GM21529 (cell line): ENCODE data around the gene CCDC191.

Experiments
- ATAC-seq: cut with Tn5 transposase; IDR thresholded peaks from one replicate; pipeline ENCODE4 v1.9.1; 2021; ENCODE audit not compliant: unreplicated experiment

The CCDC191 gene

GRCh38 chr3:113977822-113978221, 78.5 kb downstream of the CCDC191 start:
- ATAC-seq: no peak

GRCh38 chr3:113968986-113969385, 87.3 kb downstream of the CCDC191 start:
- no peak for ATAC-seq

- ATAC-seq: no peak
Measured at GRCh38 chr3:113966172-113966571, 90.2 kb downstream of the CCDC191 start.

- no peak for ATAC-seq
Measured at GRCh38 chr3:113963879-113964278, 92.4 kb downstream of the CCDC191 start.

GRCh38 chr3:113954091-113954685, 102.1 kb downstream of the CCDC191 start:
- no peak for ATAC-seq

GRCh38 chr3:113953677-113954076, 102.6 kb downstream of the CCDC191 start:
- ATAC-seq: no peak

- ATAC-seq: no peak
Measured at GRCh38 chr3:113952921-113953320, 103.4 kb downstream of the CCDC191 start.

GRCh38 chr3:113948015-113948917, 108.1 kb downstream of the CCDC191 start:
- ATAC-seq: peak; percentile 51

- peak; percentile 78 for ATAC-seq
Measured at GRCh38 chr3:113947372-113948014, 108.8 kb downstream of the CCDC191 start, which contains the start of gene ZDHHC23. Gene ZDHHC23, plus strand, starts transcription at chr3:113948013. Its CDS starts 790 bp downstream, at chr3:113948803.

GRCh38 chr3:113946831-113947230, 109.5 kb downstream of the CCDC191 start:
- no peak for ATAC-seq

- no peak for ATAC-seq
Measured at GRCh38 chr3:113927556-113927955, 128.8 kb downstream of the CCDC191 start.

- no peak for ATAC-seq
Measured at GRCh38 chr3:113914646-113915045, 141.7 kb downstream of the CCDC191 start.
